HepG2 (cell line): ENCODE results near the gene ID4. TPM values are rescaled to one million over a fixed set of nuclear protein-coding genes. Genes with fewer than 3 reads are reported as not detected.
A peak's percentile ranks its signal among the peaks of the same experiment; 100 is the strongest.

ENCODE experiments used
- ARNT ChIP-seq: fragments of 450-650 bp; IDR thresholded peaks from 2 replicates; pipeline ENCODE4 v1.6.1; 2017
- CREM ChIP-seq, 2 experiments: sonication (generic) in 1 of 2; formaldehyde crosslinking in 1 of 2; IDR thresholded peaks; 2 replicates each; pipeline versions ENCODE4 v1.4.0 to v1.6.1; 2016 to 2020; ENCODE audit warnings: antibody characterized with exemption in 1 of 2, mild to moderate bottlenecking in 1 of 2, missing genetic modification reagents in 1 of 2
- HOXA7 ChIP-seq: sonication (generic); formaldehyde crosslinking; IDR thresholded peaks from 2 replicates; pipeline ENCODE4 v1.8.1; 2022; ENCODE audit warnings: mild to moderate bottlenecking, missing genetic modification reagents, moderate library complexity
- MBD4 ChIP-seq: IDR thresholded peaks from 2 replicates; pipeline ENCODE4 v1.6.1; 2012; ENCODE audit warnings: low read length, inconsistent platforms, borderline replicate concordance
- RFXAP ChIP-seq: sonication (generic); formaldehyde crosslinking; IDR thresholded peaks from 2 replicates; pipeline ENCODE4 v1.4.0; 2020; ENCODE audit warnings: missing genetic modification reagents, borderline replicate concordance
- RORA ChIP-seq: sonication (generic); formaldehyde crosslinking; IDR thresholded peaks from 2 replicates; pipeline ENCODE4 v1.5.0; 2020; ENCODE audit warnings: mild to moderate bottlenecking, missing genetic modification reagents, moderate library complexity
- RXRA ChIP-seq: sonication (generic); formaldehyde crosslinking; IDR thresholded peaks from 2 replicates; pipeline ENCODE4 v1.5.1; 2020; ENCODE audit warnings: missing genetic modification reagents
- SIN3A ChIP-seq: IDR thresholded peaks from 2 replicates; pipeline ENCODE4 v1.6.1; 2011; ENCODE audit warnings: low read depth, mild to moderate bottlenecking, control low read depth, low read length, borderline replicate concordance
- SIX4 ChIP-seq: sonication (generic); formaldehyde crosslinking; IDR thresholded peaks from 2 replicates; pipeline ENCODE4 v1.4.0; 2020; ENCODE audit warnings: missing genetic modification reagents
- ZBTB21 ChIP-seq: sonication (generic); formaldehyde crosslinking; IDR thresholded peaks from 2 replicates; pipeline ENCODE4 v1.4.0; 2020; ENCODE audit warnings: missing genetic modification reagents
- ZBTB38 ChIP-seq: sonication (generic); formaldehyde crosslinking; IDR thresholded peaks from 2 replicates; pipeline ENCODE4 v1.5.1; 2020; ENCODE audit warnings: mild to moderate bottlenecking, missing genetic modification reagents
- ZNF136 ChIP-seq: sonication (generic); formaldehyde crosslinking; IDR thresholded peaks from 2 replicates; pipeline ENCODE4 v1.8.1; 2022; ENCODE audit warnings: low read depth, mild to moderate bottlenecking, moderate library complexity, missing genetic modification reagents
- ZNF232 ChIP-seq: sonication (generic); formaldehyde crosslinking; IDR thresholded peaks from 2 replicates; pipeline ENCODE4 v1.4.0; 2020; ENCODE audit warnings: missing genetic modification reagents, borderline replicate concordance
- ZNF44 ChIP-seq: sonication (generic); formaldehyde crosslinking; IDR thresholded peaks from 2 replicates; pipeline ENCODE4 v1.5.1; 2020; ENCODE audit warnings: mild to moderate bottlenecking, missing genetic modification reagents
- ZSCAN29 ChIP-seq: sonication (generic); formaldehyde crosslinking; conservative IDR thresholded peaks from 2 replicates; pipeline ENCODE4 v1.4.0; 2020; ENCODE audit warnings: mild to moderate bottlenecking, missing genetic modification reagents
- polyA plus RNA-seq, 8 experiments: library from polyadenylated mRNA; depleted of rRNA in 3 of 8; stranded (reverse) in 7 of 8; unstranded in 1 of 8; fragments of >200 nt; fragmentation: Illumina TruSeq in 4 of 8; extraction: Trizol in 4 of 8; gene quantifications; 2 replicates each; pipeline versions ENCODE4 v1.2.1 to v1.2.3, GENCODE V29; 2011 to 2016; ENCODE audit warnings: low read depth in 4 of 8, missing spikeins in 1 of 8, mixed read lengths in 1 of 8; ENCODE audit not compliant: insufficient read depth in 1 of 8
- total RNA-seq, 5 experiments: library from RNA; depleted of rRNA; stranded (reverse); fragments of >200 nt; fragmentation: Illumina TruSeq; extraction: Trizol; gene quantifications; 2 replicates each; pipeline ENCODE4 v1.2.3, GENCODE V29; 2016; ENCODE audit warnings: low read depth in 1 of 5
- TF ChIP-seq, protein P1 (sequence below): sonication (generic); formaldehyde crosslinking; IDR thresholded peaks from 2 replicates; pipeline ENCODE4 v1.4.0; 2020; ENCODE audit warnings: missing genetic modification reagents
- TF ChIP-seq, protein P2 (sequence below): IDR thresholded peaks from 2 replicates; pipeline ENCODE4 v1.6.1; 2018; ENCODE audit warnings: missing genetic modification reagents, mild to moderate bottlenecking, missing compliant biosample characterization
- TF ChIP-seq, protein P3 (sequence below): sonication (generic); formaldehyde crosslinking; IDR thresholded peaks from 2 replicates; pipeline ENCODE4 v1.4.0; 2020; ENCODE audit warnings: mild to moderate bottlenecking, missing genetic modification reagents

The ID4 gene
- total and polyA plus RNA-seq, 2 of the 13 experiments (the other 11 are each of a cell fraction or from before 2014, with no cell fraction given): 0.20 to 0.44 TPM

DNA sequence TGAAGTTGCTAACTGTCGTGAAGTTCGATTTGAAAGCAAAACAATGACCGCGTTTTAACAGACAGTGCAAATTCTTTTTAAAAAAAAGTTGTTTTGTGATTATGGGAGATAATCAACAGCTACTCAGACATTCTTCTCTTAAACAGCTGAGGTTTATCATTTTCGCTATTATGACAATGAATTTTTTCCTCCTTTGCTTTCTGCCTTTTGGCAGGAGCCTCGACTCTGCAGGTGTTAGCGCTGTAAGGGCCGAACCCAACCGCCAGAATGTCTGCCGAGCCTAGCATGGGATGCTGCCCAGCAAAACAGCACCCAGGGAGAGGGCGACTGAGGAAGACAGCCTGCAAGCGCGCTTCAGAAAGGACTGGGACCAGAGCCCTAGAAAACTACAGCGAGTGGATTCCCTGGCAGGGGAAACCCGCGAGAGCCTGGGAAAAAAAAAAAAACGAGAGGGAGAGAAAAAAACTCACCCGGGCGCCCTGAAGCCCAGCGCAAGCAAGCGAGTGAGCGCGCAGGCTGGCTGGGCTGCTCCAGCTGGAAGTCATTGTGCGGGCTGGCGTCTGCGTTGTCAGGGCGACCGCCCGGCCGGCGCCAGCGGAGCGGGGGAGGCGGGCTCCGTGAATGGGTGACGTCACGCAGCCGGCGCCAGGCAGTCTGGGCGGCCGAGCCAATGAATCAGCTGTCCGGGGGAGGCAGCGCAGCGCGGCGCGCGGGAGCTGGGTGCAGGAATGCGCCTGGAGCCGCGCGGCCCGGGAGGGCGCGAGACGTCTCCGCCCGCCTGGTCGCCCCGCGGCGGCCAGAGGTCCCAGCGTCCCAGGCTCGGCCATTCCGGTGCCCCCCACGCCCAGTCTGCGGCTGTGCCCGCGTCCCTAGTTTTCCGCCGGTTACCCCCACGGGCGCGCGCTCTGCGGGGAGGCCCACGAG, 32.7 kb upstream of the ID4 start (continued):
- TF ChIP-seq, protein P1, sequence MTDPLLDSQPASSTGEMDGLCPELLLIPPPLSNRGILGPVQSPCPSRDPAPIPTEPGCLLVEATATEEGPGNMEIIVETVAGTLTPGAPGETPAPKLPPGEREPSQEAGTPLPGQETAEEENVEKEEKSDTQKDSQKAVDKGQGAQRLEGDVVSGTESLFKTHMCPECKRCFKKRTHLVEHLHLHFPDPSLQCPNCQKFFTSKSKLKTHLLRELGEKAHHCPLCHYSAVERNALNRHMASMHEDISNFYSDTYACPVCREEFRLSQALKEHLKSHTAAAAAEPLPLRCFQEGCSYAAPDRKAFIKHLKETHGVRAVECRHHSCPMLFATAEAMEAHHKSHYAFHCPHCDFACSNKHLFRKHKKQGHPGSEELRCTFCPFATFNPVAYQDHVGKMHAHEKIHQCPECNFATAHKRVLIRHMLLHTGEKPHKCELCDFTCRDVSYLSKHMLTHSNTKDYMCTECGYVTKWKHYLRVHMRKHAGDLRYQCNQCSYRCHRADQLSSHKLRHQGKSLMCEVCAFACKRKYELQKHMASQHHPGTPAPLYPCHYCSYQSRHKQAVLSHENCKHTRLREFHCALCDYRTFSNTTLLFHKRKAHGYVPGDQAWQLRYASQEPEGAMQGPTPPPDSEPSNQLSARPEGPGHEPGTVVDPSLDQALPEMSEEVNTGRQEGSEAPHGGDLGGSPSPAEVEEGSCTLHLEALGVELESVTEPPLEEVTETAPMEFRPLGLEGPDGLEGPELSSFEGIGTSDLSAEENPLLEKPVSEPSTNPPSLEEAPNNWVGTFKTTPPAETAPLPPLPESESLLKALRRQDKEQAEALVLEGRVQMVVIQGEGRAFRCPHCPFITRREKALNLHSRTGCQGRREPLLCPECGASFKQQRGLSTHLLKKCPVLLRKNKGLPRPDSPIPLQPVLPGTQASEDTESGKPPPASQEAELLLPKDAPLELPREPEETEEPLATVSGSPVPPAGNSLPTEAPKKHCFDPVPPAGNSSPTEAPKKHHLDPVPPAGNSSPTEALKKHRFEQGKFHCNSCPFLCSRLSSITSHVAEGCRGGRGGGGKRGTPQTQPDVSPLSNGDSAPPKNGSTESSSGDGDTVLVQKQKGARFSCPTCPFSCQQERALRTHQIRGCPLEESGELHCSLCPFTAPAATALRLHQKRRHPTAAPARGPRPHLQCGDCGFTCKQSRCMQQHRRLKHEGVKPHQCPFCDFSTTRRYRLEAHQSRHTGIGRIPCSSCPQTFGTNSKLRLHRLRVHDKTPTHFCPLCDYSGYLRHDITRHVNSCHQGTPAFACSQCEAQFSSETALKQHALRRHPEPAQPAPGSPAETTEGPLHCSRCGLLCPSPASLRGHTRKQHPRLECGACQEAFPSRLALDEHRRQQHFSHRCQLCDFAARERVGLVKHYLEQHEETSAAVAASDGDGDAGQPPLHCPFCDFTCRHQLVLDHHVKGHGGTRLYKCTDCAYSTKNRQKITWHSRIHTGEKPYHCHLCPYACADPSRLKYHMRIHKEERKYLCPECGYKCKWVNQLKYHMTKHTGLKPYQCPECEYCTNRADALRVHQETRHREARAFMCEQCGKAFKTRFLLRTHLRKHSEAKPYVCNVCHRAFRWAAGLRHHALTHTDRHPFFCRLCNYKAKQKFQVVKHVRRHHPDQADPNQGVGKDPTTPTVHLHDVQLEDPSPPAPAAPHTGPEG: peak; percentile 98
- no peak for TF ChIP-seq ARNT
- TF ChIP-seq HOXA7: no peak
- no peak for TF ChIP-seq MBD4
- no peak for TF ChIP-seq SIX4 (CRISPR knock-in tag)
- 0 out of 2 replicates have a peak, but pooled peaks have one; percentile 61 for TF ChIP-seq RORA
- peak; percentile 100 for TF ChIP-seq SIN3A
- peak; percentile 87; the same call in 1 of the 2 replicates for TF ChIP-seq ZNF232 (CRISPR knock-in tag)
- TF ChIP-seq, protein P2, sequence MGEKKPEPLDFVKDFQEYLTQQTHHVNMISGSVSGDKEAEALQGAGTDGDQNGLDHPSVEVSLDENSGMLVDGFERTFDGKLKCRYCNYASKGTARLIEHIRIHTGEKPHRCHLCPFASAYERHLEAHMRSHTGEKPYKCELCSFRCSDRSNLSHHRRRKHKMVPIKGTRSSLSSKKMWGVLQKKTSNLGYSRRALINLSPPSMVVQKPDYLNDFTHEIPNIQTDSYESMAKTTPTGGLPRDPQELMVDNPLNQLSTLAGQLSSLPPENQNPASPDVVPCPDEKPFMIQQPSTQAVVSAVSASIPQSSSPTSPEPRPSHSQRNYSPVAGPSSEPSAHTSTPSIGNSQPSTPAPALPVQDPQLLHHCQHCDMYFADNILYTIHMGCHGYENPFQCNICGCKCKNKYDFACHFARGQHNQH (CRISPR knock-in tag): peak; percentile 86; the same call in 1 of the 2 replicates
- TF ChIP-seq ZBTB38: peak; percentile 93
- TF ChIP-seq ZNF44 (CRISPR knock-in tag): no peak
- TF ChIP-seq ZSCAN29 (CRISPR knock-in tag): no peak
- no peak for TF ChIP-seq ZNF136 (CRISPR knock-in tag)
- peak; percentile 60; the same call in 1 of the 2 replicates for TF ChIP-seq ZBTB21 (CRISPR knock-in tag)
- TF ChIP-seq RFXAP (CRISPR knock-in tag): peak; percentile 94
- TF ChIP-seq, protein P3, sequence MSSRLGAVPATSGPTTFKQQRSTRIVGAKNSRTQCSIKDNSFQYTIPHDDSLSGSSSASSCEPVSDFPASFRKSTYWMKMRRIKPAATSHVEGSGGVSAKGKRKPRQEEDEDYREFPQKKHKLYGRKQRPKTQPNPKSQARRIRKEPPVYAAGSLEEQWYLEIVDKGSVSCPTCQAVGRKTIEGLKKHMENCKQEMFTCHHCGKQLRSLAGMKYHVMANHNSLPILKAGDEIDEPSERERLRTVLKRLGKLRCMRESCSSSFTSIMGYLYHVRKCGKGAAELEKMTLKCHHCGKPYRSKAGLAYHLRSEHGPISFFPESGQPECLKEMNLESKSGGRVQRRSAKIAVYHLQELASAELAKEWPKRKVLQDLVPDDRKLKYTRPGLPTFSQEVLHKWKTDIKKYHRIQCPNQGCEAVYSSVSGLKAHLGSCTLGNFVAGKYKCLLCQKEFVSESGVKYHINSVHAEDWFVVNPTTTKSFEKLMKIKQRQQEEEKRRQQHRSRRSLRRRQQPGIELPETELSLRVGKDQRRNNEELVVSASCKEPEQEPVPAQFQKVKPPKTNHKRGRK (CRISPR knock-in tag): no peak
- TF ChIP-seq CREM (IDR thresholded peaks at IDR 0.05): peak; percentile 61; the same call in 1 of the 2 replicates
- TF ChIP-seq CREM (CRISPR knock-in tag; IDR thresholded peaks at IDR 0.05): no peak
- TF ChIP-seq RXRA (CRISPR knock-in tag): peak; percentile 82
